HEK293 (cell line): Measurements from ENCODE around the gene TAF5.

Experiments used
- AEBP2 ChIP-seq: fragments of 450-650 bp; formaldehyde crosslinking; IDR thresholded peaks from 2 replicates; pipeline ENCODE4 v1.5.1; 2016; ENCODE audit warnings: missing biosample characterization, missing genetic modification characterization, borderline replicate concordance
- FEZF1 ChIP-seq: fragments of 450-650 bp; formaldehyde crosslinking; IDR thresholded peaks from 2 replicates; pipeline ENCODE4 v1.5.1; 2016; ENCODE audit warnings: missing biosample characterization, missing genetic modification characterization
- HOXC10 ChIP-seq: sonication (generic); formaldehyde crosslinking; IDR thresholded peaks from 2 replicates; pipeline ENCODE4 v1.8.1; 2023; ENCODE audit warnings: mild to moderate bottlenecking, missing genetic modification reagents
- KLF7 ChIP-seq: fragments of 450-650 bp; formaldehyde crosslinking; IDR thresholded peaks from 2 replicates; pipeline ENCODE4 v1.5.1; 2016; ENCODE audit warnings: missing biosample characterization, missing genetic modification characterization, borderline replicate concordance
- MZF1 ChIP-seq: fragments of 450-650 bp; formaldehyde crosslinking; IDR thresholded peaks from 2 replicates; pipeline ENCODE4 v1.5.1; 2017; ENCODE audit warnings: missing biosample characterization, missing genetic modification characterization, borderline replicate concordance
- PRDM2 ChIP-seq: fragments of 450-650 bp; formaldehyde crosslinking; IDR thresholded peaks from 2 replicates; pipeline ENCODE4 v1.5.1; 2016; ENCODE audit warnings: missing biosample characterization, missing genetic modification characterization, borderline replicate concordance
- ZBTB1 ChIP-seq: fragments of 450-650 bp; formaldehyde crosslinking; IDR thresholded peaks from 2 replicates; pipeline ENCODE4 v1.5.1; 2016; ENCODE audit warnings: missing biosample characterization, missing genetic modification characterization
- ZNF133 ChIP-seq: fragments of 450-650 bp; formaldehyde crosslinking; IDR thresholded peaks from 2 replicates; pipeline ENCODE4 v1.5.1; 2016; ENCODE audit warnings: missing biosample characterization, missing genetic modification characterization
- ZNF155 ChIP-seq: fragments of 450-650 bp; formaldehyde crosslinking; IDR thresholded peaks from 2 replicates; pipeline ENCODE4 v1.5.1; 2016; ENCODE audit warnings: missing biosample characterization, missing genetic modification characterization
- ZNF214 ChIP-seq: fragments of 450-650 bp; formaldehyde crosslinking; IDR thresholded peaks from 2 replicates; pipeline ENCODE4 v1.5.1; 2017; ENCODE audit warnings: missing biosample characterization, mild to moderate bottlenecking, missing genetic modification characterization, borderline replicate concordance
- ZNF221 ChIP-seq: fragments of 450-650 bp; formaldehyde crosslinking; IDR thresholded peaks from 2 replicates; pipeline ENCODE4 v1.5.1; 2017; ENCODE audit warnings: missing biosample characterization, missing genetic modification characterization, borderline replicate concordance
- ZNF223 ChIP-seq: fragments of 450-650 bp; formaldehyde crosslinking; IDR thresholded peaks from 2 replicates; pipeline ENCODE4 v1.5.1; 2016; ENCODE audit warnings: missing biosample characterization, missing genetic modification characterization
- ZNF274 ChIP-seq, 2 experiments: fragments of 200-500 bp in 1 of 2; fragments of 450-650 bp in 1 of 2; sonication (Bioruptor generic) in 1 of 2; formaldehyde crosslinking in 1 of 2; IDR thresholded peaks; 2 replicates each; pipeline versions ENCODE4 v1.5.1 to v1.6.1; 2014 to 2016; ENCODE audit warnings: borderline replicate concordance in 1 of 2, inconsistent platforms in 1 of 2, low read length in 1 of 2, missing biosample characterization in 1 of 2, missing genetic modification characterization in 1 of 2
- ZNF391 ChIP-seq: fragments of 450-650 bp; formaldehyde crosslinking; IDR thresholded peaks from 2 replicates; pipeline ENCODE4 v1.5.1; 2016; ENCODE audit warnings: low read depth, missing biosample characterization, missing genetic modification characterization, borderline replicate concordance
- ZNF398 ChIP-seq: fragments of 450-650 bp; formaldehyde crosslinking; IDR thresholded peaks from 2 replicates; pipeline ENCODE4 v1.5.1; 2017; ENCODE audit warnings: missing biosample characterization, missing genetic modification characterization
- ZNF433 ChIP-seq: fragments of 450-650 bp; formaldehyde crosslinking; IDR thresholded peaks from 2 replicates; pipeline ENCODE4 v1.5.1; 2016; ENCODE audit warnings: missing biosample characterization, missing genetic modification characterization, low read depth
- ZNF501 ChIP-seq: fragments of 450-650 bp; formaldehyde crosslinking; IDR thresholded peaks from 2 replicates; pipeline ENCODE4 v1.5.1; 2016; ENCODE audit warnings: missing biosample characterization, missing genetic modification characterization
- ZNF514 ChIP-seq: fragments of 450-650 bp; formaldehyde crosslinking; IDR thresholded peaks from 2 replicates; pipeline ENCODE4 v1.5.1; 2016; ENCODE audit warnings: missing biosample characterization, missing genetic modification characterization
- ZNF521 ChIP-seq: fragments of 450-650 bp; formaldehyde crosslinking; IDR thresholded peaks from 2 replicates; pipeline ENCODE4 v1.5.1; 2017; ENCODE audit warnings: missing biosample characterization, mild to moderate bottlenecking, missing genetic modification characterization
- ZNF548 ChIP-seq: fragments of 450-650 bp; formaldehyde crosslinking; IDR thresholded peaks from 2 replicates; pipeline ENCODE4 v1.5.1; 2016; ENCODE audit warnings: missing biosample characterization, missing genetic modification characterization
- ZNF629 ChIP-seq: fragments of 450-650 bp; formaldehyde crosslinking; IDR thresholded peaks from 2 replicates; pipeline ENCODE4 v1.5.1; 2017; ENCODE audit warnings: missing biosample characterization, missing genetic modification characterization
- ZNF701 ChIP-seq: fragments of 450-650 bp; formaldehyde crosslinking; IDR thresholded peaks from 2 replicates; pipeline ENCODE4 v1.5.1; 2016; ENCODE audit warnings: missing biosample characterization, missing genetic modification characterization
- ZNF704 ChIP-seq: fragments of 450-650 bp; formaldehyde crosslinking; IDR thresholded peaks from 2 replicates; pipeline ENCODE4 v1.5.1; 2016; ENCODE audit warnings: missing biosample characterization, missing genetic modification characterization
- ZNF76 ChIP-seq: fragments of 450-650 bp; formaldehyde crosslinking; IDR thresholded peaks from 2 replicates; pipeline ENCODE4; 2016; ENCODE audit warnings: low read depth, missing biosample characterization, missing genetic modification characterization, borderline replicate concordance
- ZNF768 ChIP-seq: fragments of 450-650 bp; formaldehyde crosslinking; IDR thresholded peaks from 2 replicates; pipeline ENCODE4 v1.5.1; 2018; ENCODE audit warnings: missing biosample characterization, mild to moderate bottlenecking, missing genetic modification characterization
- ZNF776 ChIP-seq: fragments of 450-650 bp; formaldehyde crosslinking; IDR thresholded peaks from 2 replicates; pipeline ENCODE4 v1.5.0; 2017; ENCODE audit warnings: missing biosample characterization, missing genetic modification characterization, borderline replicate concordance
- ZNF830 ChIP-seq: fragments of 450-650 bp; IDR thresholded peaks from 2 replicates; pipeline ENCODE4 v1.5.0; 2018; ENCODE audit warnings: missing biosample characterization, missing genetic modification characterization, low read depth, mild to moderate bottlenecking, moderate library complexity
- ZSCAN16 ChIP-seq: fragments of 450-650 bp; formaldehyde crosslinking; IDR thresholded peaks from 2 replicates; pipeline ENCODE4 v1.5.1; 2016; ENCODE audit warnings: missing biosample characterization, missing genetic modification characterization

The TAF5 gene

GRCh38 chr10:103396067-103396788, 28.5 kb downstream of the TAF5 start, which contains the start of the genes ATP5MK and PDCD11 (continued):
- TF ChIP-seq PRDM2 (tag by site-specific recombination) (no peak), FEZF1 (tag by site-specific recombination) (no peak), ZNF514 (tag by site-specific recombination) (no peak), ZNF214 (tag by site-specific recombination) (no peak), ZNF76 (tag by site-specific recombination) (peak; percentile 88), ZNF391 (tag by site-specific recombination) (no peak), HOXC10 (CRISPR knock-in tag) (no peak), ZNF501 (tag by site-specific recombination) (0 out of 2 replicates have a peak, but pooled peaks have one; percentile 34), ZNF521 (tag by site-specific recombination) (no peak), ZNF274 (IDR thresholded peaks at IDR 0.05; ENCODE audit: low read length) (no peak), ZNF274 (tag by site-specific recombination; IDR thresholded peaks at IDR 0.05; ENCODE audit: borderline replicate concordance) (no peak), ZNF155 (tag by site-specific recombination) (no peak), ZNF776 (tag by site-specific recombination) (no peak), ZNF548 (no peak), ZNF629 (tag by site-specific recombination) (peak; percentile 76), ZNF701 (tag by site-specific recombination) (no peak), KLF7 (no peak), ZBTB1 (tag by site-specific recombination) (no peak), ZNF768 (tag by site-specific recombination) (no peak), ZNF704 (tag by site-specific recombination) (no peak), AEBP2 (tag by site-specific recombination) (no peak), ZNF223 (tag by site-specific recombination) (no peak), ZNF830 (tag by site-specific recombination) (no peak), ZNF433 (tag by site-specific recombination) (no peak), ZNF133 (tag by site-specific recombination) (no peak), ZNF221 (tag by site-specific recombination) (no peak), MZF1 (tag by site-specific recombination) (no peak), ZSCAN16 (tag by site-specific recombination) (no peak), ZNF398 (no peak)
